HG03342 (cell line): ENCODE data around the gene SLC41A2.
A peak's percentile ranks its signal among the peaks of the same experiment; 100 is the strongest.
"Not testable (repeated sequence)": the region's sequence is repeated elsewhere in the genome, so short reads cannot be mapped to it uniquely, and the experiment has no call there.

ENCODE experiments used
- ATAC-seq: cut with Tn5 transposase; IDR thresholded peaks from one replicate; pipeline ENCODE4 v1.9.1; 2021; ENCODE audit warnings: mild to moderate bottlenecking, moderate library complexity; ENCODE audit not compliant: unreplicated experiment

The SLC41A2 gene, protein sequence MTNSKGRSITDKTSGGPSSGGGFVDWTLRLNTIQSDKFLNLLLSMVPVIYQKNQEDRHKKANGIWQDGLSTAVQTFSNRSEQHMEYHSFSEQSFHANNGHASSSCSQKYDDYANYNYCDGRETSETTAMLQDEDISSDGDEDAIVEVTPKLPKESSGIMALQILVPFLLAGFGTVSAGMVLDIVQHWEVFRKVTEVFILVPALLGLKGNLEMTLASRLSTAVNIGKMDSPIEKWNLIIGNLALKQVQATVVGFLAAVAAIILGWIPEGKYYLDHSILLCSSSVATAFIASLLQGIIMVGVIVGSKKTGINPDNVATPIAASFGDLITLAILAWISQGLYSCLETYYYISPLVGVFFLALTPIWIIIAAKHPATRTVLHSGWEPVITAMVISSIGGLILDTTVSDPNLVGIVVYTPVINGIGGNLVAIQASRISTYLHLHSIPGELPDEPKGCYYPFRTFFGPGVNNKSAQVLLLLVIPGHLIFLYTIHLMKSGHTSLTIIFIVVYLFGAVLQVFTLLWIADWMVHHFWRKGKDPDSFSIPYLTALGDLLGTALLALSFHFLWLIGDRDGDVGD

DNA sequence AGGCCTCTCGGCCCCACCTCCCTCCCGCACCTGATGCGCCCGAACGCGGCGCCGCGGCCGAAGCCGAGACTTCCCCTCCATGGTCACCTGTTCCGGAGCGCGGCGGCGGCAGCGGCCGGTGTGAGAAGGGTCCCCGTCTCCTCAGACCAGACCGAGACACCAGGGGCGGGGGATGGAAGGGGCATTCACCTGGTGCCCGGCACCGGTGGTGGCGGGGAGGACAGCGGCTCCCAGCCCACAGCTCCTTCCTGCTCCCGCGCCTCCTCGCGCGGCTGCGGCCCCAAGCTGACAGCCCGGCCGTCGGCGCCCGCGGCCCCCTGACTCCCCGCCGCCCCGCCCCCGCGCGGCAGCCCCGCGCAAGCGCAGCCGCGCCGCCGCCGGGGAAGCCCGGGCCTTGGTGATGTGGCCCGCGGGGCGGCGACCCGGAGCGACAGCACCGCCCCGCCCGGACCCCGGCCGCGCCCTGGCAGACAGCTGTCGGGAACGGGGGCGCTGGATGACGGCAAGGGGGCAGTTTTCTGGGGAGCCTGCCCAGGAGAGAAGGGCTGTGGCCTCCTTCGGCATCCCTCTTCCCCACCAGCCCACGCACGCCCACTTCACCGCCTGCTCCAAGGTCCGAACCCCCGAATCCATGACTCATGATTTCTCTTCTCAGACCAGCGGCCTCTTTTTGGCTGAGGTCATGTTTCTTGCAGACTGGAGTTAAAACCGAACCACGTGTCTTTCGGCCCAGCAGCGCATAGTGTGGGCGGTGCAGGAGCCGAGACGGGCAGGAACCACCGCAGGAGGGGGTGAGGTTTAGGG, at the start of gene SLC41A2:
Gene SLC41A2, minus strand, starts transcription at position 290 of the 804 bp plus-strand sequence. CDS start 29,763 bp downstream, outside the sequence.
- peak; percentile 71 for ATAC-seq

DNA sequence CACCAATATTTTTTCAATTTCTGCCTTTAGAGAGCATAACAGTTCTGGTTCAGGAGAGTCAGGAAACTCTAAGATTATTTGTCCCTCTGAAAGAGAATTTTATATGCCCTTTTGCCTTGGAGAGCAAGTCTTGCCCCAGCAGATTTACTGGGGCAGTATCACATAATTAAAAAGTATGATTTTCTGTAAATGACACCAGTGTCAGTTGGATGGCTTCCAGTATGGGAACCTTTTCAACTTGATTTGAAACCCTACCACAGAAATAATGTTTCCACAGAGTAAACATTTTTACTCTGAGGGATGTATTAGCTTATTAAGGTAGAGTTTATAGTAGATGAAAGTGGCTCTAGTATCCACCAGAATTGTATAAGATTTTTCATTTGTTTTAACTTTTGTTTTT, 43.4 kb upstream of the SLC41A2 start:
- no peak for ATAC-seq

DNA sequence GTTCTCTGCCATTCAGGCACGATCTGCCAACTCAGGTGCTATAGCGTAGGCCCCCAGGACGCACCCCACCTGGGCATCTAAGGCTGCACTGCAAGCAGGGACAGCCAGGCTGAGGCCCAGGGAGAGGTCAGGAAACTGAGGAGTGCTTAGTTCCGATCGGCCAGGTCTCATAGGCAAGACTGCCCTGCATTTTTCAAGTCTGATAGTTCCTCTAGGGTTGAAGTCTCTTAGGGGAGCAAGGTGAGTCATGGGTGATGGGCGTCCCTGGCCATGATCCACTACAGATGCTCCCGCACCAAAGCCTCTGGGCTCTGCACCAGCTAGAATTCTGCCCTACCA, 41.2 kb upstream of the SLC41A2 start:
- ATAC-seq: no peak

DNA sequence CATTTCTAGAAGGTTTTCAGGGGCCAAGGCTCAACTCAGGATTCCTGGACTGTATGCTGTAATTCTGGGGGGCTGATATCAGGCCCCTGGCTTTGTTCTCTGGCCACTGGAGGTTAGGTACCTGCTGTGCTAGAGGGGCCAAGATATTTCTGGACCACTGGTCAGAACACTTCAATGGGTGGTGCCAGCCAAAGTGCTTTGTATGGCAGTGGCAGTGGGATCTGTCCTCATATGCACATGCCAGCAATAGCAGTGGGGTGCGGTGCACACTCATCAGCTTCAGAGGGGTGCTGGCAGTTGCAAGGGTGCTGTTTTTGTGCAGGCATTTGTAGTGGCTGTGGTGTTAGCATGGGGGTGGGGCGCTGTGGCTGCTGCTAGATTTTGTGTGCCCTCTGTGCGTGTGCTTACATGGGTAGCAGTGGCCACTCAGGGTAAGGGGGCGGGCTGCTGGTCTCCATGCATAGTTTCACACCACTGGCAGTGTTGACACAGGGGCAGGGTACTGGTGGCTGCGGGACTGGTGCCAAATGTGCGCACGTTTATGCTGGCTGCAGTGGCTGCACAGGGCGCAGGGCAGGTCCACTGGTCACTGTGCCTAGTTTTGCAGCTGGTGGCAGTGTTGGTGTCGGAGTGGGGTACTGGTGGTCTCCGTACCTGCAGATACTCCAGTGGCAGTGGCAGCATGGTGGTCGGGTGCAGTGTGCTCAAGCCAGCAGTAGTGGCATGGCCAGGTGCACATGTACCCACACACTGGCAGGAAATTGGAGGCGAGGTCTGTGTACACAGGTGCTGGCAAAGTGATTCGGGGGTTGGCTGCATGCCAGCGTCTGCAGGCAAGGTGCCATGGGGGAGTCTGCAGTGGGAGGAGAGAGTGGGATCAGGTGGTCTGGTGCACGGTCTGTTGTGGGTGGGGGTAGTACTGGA, 40.6 kb upstream of the SLC41A2 start:
- no peak for ATAC-seq

DNA sequence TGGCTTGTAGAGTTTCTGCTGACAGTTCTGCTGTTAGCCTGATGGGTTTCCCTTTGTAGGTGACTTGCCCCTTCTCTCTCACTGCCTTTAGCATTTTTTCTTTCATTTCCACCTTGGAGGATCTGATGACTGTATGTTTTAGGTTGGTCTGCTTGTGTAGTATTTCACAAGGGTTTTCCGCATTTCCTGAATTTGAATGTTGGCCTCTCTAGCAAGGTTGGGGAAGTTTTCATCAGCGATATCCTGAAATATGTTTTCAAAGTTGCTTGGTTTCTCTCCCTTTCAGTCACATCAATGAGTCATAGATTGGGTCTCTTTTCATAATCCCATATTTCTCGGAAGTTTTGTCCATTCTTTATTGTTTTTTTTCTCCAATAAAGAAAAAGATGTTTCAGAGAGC, 39.5 kb upstream of the SLC41A2 start:
- ATAC-seq: no peak

DNA sequence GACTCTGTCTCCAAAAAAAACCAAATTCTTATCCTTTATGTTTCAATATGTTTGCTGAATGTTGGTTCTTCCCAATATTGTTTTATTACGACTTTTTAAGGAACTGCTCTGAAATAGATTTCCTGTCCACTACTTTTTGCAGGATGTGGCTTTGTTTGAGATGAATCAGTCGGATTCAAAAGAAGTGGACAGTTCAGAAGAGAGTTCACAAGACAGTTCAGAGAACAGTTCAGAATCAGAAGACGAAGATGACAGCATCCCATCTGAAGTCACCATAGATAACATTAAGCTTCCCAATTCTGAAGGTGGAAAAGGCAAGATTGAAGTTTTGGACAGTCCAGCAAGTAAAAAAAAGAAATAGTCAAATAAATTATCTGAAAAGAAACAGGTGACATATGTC, 36.2 kb upstream of the SLC41A2 start:
- no peak for ATAC-seq

DNA sequence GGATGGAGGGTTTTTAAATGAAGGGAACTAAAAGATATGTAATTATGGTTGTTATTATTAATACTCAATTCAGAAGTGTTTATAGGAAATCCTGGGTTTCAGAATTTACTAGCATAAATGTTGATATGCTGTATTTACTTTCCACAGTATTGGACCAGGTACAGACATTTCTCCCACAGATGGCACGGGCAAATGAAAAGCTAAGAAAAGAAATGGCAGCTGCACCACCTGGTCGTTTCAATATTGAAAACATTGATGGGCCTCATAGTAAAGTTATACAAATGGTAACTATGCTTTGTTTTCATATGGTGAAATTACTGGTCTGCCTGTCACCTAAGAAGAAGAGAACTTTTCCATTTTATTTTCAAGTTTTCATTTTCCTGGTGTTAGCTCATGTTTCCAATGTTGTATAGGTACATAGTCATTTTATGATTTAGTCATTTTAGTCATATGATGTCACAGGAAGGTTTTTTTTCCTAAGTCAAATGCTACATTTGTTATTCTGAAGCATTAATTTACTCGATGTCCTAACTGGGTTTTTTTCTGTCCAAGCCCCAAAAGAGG, 33.6 kb upstream of the SLC41A2 start:
- no peak for ATAC-seq

DNA sequence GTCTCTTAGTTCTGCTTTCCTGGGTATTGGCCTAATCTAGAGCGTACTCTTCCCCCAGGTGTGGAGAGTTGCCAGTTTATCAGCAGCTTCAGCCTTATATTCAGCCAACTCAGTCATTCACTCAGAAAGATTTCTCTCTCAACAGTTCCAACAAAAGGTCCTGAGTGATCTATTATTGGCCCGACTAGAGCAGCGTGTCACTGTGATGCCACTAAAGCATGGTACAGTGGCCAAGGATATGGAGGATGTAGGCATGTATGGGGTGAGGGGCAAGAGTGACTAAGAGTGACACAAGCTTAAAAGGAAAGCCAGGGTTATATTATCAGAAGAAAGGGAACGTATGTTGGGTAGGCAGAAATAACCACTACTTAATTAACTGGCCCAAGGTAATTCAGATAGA, 32.9 kb upstream of the SLC41A2 start:
- no peak for ATAC-seq

DNA sequence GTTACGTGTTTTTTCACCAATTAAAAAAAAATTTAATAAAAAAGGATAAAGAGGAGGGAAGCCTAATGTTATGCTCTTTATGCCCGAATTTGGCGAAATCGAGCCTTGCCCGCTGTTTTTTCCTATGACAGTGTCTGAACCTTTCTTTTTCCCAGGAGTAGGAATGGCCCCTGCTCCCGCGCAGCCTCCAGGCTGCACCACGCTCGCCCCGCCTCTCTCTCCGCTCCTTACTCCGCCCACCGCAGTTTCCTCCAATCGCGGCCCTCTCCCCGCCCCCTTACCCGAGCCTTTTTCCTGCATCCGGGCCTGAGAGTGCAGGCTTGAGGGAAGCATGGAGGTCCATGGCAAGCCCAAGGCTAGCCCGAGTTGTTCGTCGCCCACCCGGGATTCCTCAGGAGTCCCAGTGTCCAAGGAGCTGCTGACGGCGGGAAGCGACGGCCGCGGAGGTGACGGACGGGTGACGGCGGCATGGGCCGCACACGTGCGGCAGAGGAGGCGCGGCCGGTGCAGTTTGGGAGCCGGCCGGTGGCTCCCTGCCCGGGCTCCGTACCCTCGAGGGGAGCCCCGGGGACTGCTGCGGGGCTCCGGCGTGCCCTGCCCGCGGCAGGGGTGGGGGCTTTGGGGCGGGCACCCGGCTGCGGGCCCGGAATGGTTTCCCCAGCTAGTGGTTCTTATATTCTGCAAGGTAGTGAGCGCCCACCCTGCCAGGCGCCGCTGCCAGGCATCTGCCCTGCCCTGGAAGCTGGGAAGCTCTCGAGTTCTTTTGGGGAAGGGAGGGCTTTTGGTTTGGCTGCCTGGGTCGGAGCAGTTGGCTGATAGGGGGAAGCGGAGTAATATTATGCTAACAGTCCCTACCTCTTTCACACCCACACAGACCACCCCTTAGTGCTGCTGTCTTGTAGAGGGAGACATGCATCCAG, 28.2 kb upstream of the SLC41A2 start, which contains the start of gene NOPCHAP1:
Gene NOPCHAP1, plus strand, starts transcription at position 295 of the 920 bp plus-strand sequence. Its CDS starts 37 bp downstream, at position 332.
- peak; percentile 88 for ATAC-seq

DNA sequence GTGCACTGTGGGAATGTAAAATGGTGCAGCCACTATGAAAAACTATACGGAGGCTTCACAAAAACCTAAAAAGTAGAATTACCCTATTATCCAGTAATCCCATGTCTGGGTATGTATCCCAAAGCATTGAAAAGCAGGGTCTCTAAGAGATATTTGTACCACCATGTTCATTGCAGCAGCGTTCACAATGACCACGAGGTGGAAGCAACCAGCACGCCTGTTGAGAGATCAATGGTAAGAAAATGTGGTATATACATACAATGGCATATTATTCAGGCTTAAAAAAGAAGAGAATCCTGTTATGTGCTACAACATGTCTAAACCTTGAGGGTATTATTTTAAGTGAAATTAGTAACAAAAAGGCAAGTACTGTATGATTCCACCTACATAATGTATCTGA, 27.1 kb upstream of the SLC41A2 start:
- no peak for ATAC-seq

DNA sequence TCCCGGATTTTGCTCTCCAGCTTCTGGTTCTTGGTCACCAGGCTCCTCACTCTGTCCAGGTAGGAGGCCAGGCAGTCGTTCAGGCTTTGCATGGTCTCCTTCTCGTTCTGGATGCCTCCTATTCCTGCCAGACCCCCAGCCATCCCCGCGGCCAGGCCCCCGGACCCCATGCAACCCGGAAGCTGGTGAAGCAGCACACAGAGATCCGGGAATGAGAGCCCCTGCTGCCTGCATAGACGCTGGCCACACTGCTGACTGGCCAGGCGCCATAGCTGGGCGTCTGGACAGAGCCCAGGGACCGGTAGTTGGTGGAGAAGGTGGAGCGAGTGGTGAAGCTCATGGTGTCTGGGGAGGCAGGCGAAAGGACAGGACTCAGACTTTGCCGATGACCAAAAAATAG, 19.6 kb upstream of the SLC41A2 start:
- ATAC-seq: not testable (repeated sequence)

DNA sequence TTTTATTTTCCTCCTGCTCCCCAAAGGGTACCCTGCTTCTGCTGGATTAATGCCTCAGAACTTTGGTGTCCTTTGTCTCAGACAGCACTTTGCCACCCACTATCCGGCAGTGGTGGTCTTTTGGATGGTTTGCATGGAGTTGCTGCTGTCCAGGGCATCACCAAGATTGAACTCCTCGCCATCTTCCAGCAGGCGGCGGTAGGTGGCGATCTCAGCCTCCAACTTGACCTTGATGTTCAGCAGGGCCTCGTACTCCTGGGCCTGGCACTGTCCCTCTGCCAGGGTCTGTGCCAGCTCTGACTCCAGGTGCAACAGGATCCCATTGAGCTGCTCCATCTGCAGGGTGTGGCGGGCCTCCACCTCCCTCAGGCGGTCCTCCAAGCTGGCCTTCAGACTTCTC, 18.6 kb upstream of the SLC41A2 start:
- ATAC-seq: no peak

DNA sequence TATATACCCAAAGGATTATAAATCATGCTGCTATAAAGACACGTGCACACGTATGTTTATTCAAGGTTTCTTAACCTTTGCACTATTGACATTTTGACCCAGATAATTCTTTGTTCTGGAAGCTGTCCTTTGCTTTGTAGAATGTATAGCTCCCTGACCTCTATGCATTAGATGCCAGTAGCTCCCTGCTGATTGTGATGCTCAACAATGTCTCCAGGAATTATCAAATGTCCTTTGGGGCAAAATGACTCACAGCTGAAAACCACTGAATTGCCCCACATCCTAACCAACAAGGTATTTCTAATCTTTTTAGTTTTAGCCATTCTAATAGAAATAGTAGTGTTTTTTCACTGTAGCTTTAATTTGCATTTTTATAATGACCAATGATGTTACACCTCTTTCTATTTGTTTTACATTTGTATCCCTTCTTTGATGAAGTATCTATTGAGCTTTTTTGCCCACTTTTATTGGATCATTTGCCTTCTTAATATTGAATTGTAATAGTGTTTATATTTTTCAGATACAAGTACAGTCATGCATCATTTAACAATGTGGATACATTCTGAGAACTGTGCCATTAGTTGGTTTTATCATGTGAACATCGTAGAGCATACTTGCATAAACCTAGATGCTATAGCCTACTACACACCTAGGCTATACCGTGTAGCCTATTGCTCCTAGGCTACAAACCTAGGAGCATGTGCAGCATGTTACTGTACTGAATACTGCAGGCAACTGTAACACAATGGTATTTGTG, 17.7 kb upstream of the SLC41A2 start:
- ATAC-seq: no peak

DNA sequence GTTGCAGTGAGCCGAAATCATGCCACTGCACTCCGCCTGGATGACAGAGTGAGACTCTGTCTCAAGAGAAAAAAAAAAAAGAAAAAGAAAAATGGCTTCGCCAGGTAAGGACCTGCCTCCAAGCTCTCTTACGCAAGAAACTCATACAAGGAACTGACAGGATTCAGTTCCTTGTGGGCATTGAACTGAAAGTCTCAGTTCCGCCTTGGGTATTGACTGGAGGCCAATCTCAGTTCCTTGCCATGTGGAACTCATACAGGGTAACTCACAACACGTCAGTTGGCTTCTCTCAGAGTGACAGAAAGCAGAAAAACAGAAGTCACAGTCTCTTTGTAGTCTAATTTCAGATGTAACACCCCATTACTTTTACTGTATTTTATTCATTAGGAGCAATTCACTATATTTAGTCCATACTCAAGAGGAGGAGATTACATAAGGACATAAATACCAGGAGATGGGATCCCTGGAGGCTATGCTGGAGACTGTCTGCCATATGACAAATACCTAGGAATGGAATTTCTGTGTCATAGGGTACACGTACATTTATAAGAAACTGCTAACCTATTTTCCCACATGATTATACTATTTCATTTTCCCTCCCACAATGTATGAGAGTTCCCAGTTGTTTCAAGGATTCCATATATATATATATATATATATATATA, 16.7 kb upstream of the SLC41A2 start:
- ATAC-seq: peak; percentile 99

DNA sequence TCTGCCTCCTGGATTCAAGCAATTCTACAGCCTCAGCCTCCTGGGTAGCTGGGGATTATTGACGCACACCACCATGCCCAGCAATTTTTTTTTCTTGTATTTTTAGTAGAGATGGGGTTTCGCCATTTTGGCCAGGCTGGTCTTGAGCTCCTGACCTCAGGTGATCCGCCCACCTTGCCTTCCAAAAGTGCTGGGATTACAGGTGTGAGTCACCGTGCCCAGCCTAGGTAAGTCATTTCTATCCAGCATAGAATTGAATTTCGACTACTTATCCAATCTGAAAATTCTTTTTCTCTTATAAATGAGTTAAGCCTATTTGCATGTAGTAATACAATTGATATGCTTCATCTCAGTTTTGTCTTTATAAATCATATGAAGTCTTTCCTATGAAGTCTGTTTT, 15.2 kb upstream of the SLC41A2 start:
- no peak for ATAC-seq

DNA sequence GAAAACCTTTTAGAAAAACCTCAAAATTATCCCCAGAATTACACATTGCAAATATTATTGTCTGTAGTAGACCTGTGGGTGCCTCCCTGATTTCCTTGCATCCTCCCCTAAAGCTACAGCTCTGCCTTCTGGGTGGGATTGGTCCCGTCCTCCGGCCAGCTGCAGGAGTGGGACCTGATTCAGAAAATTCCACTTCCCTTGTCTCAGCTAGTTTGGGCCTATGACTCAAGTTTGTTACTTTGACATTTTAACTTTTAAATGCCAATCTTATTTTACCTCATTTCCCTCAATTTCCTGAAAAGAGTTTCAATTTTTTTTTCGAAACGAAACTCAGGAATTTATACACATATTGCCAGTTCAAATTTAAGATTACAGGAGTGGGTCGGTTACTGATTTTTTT, 13.2 kb upstream of the SLC41A2 start:
- ATAC-seq: no peak

DNA sequence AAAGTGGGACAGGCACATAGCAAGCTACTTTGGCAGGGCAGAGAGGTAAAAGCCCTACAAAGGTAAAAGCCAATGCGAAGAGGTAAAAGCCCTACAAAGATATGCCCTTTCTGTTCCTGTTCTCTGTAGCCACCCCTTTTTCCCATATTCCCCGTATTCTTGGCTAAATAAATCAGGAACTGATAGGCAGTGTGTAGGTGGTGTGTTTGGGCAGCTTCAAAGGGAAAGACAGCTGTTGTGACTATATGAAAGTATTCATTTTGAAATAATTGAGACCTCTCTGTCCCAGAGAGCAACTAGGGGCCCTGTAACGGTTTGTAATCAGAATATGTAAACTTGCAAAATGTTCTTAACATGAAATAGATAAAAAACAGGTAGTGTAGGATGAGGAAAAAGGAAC, 11.3 kb upstream of the SLC41A2 start:
- ATAC-seq: no peak

DNA sequence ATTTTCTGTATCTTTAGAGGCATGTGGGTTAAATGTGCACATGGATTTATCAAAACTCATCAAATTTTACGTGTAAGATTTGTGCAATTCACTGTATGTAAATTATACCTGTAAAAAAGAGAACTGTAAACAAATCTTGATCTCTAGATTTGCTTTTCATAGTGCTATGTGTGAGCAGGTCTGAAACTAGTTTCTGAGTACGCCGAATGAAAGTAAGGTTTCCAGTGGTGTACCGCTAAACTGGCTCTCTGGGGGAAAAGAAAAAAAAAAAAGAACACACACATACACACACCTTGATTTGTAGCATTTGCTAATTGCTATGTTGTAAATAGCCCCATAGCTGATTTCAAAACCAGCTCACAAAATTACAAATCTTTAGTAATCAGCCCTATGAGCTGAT, 8.6 kb upstream of the SLC41A2 start:
- ATAC-seq: peak; percentile 81
